NCI-H69 (cell line): Measurements from ENCODE around the gene ZNF316.

Experiments used
- DNase-seq: peaks from one replicate; lab custom pipeline; 2025; lab: John Stamatoyannopoulos, UW

ZNF316 gene

DNA sequence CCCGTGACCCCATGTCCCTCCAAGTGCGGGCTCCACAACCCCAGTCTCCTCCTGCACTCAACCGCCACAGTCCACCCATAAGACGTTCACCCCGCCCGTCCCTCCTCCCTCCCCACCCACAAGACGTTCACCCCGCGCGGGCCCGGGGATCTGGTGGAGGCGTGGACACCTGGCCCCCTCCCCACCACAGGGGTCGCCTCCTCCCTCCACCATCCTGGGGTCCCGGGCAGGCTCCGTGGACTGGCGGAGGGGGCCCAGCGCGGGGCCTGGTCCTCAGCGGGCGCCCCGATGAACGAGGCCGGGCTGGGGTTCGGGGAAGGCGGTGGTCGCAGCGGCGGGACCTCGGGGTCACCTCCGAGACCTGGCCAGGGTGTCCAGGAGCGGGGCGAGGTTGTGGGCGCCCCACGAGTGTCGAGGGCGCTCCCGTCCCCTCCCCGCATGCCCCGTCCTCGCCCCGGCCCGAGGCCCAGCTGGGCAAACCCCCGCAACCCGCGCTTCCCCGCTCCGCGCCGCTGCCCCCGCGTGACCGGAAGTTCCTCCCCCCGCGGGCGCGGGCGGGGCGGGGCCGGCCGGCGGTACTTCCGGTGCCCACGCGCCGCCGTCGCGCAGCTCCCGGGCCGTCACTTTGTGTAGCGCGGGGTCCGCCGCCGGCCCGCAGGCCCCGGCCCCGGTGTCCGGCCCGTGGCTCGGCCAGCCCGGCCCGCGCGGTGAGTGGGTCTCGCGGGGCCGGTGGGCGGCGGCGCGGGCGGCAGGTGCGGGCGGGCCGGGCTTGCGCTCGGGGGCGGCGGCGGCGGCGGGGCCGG lies at the start of gene ZNF316:
ZNF316 (plus strand) TSS at position 578 of the 803 bp plus-strand sequence. CDS start 5,092 bp downstream, outside the sequence.
- DNase-seq = peak; percentile 81

DNA sequence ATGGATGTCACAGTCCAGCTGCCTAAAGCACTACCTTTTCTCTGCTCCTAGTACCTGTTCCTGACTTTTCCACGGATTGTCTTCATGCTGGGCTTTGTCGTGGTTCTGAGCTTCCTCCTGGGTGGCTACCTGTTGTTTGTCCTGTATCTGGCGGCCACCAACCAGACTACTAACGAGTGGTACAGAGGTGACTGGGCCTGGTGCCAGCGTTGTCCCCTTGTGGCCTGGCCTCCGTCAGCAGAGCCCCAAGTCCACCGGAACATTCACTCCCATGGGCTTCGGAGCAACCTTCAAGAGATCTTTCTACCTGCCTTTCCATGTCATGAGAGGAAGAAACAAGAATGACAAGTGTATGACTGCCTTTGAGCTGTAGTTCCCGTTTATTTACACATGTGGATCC lies 48.6 kb upstream of the ZNF316 start:
- DNase-seq = no peak

DNA sequence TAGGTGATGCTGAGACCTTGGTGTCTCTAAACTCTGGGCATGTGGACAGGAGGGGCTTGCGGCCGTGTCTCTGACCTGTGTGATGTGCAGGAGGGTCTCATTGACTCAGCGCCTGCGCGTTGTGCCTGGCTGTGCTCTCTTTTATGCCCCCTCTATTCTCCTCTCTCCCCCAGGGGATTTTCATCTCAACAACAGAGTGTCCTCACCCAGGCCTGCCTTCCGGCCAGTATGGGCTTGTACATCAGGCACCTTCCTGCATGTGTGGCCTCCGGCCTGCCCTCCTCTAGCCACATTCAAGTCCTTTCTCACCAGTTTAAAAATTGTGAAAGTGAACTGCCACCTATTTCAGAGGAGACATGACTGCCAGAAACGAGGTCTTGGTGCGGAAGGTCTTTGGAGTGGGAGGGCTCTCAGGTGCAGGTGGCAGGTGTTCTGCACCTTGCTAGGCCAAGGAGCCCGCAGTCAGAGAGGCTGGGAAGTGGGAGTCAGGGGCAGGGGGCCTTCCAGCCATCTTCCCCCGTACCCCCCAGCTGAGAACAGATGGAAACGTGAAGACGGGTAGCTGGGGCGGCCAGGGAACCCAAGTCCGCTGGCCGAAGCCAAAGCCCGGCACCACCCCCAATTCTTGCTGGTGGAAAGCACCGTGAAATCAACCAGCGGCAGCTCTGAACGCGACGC lies 47.8 kb upstream of the ZNF316 start:
- DNase-seq = no peak

DNA sequence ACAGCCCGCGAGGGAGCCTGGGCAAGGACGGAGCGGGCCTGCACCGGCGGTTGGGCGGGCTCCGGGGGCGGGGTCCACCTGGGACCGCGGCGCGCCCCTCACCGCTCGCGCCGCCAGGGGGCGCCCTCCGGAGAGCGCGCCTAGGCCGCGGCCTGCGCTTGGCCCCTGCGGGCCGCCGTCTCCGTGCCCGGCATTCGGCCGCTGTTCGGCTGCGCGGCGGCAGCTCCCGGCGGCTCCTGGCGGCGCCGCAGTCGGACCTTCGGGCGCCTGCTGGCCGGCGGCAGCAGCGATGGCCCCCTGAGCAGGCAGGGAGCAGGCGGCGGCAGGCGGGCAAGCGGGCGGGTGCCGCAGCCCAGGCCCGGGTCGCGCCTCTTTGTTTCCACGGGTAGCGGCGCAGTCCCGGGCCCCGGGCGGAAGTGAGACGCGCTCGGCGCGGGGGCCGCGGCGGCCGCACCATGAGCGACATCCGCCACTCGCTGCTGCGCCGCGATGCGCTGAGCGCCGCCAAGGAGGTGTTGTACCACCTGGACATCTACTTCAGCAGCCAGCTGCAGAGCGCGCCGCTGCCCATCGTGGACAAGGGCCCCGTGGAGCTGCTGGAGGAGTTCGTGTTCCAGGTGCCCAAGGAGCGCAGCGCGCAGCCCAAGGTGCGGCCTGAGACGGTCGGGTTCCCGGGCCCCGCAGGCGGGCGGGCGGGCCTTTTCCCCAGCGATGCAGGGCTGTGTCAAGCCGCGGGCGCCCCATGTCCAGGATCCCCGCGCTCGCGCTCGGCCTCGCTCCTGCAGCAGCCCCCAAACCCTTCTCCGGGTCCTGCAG lies 47.1 kb upstream of the ZNF316 start, which contains the start of gene INTS15:
INTS15 (plus strand) TSS at position 193 of the 816 bp plus-strand sequence; CDS start at position 456, 263 bp downstream.
- peak; percentile 92 for DNase-seq

DNA sequence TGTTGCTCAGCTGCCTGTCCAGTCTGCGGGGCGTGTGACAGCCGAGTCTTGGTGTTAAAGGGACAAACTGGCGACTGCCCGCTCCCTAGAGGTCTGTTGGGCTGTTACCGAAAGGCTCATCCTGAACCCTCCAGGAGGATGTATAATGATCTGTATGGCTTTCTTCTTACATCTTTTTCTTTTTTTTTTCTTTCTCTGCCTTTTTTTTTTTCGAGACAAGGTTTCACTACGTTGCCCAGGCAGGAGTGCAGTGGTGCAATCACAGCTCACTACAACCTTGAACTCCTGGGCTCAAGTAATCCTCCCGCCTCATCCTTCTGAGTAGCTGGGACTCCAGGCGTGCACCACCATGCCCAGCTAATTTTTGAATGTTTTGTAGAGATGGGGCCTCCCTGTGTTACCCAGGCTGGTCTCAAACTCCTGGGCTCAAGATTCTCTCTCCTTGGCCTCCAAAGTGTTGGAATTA lies 46.4 kb upstream of the ZNF316 start:
- no peak for DNase-seq

DNA sequence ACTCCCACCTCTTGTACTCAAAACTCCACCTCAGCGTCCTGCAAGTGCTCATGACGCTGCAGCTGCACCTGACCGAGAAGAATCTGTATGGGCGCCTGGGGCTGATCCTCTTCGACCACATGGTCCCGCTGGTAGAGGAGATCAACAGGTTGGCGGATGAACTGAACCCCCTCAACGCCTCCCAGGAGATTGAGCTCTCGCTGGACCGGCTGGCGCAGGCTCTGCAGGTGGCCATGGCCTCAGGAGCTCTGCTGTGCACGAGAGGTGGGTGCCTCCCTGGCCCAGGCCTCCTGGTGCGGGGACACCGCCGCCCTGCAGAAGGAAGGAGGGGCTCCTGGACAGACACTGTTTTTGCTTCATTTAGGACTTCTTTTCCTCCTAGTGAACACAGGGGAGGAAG lies 37.0 kb upstream of the ZNF316 start:
- DNase-seq = no peak

DNA sequence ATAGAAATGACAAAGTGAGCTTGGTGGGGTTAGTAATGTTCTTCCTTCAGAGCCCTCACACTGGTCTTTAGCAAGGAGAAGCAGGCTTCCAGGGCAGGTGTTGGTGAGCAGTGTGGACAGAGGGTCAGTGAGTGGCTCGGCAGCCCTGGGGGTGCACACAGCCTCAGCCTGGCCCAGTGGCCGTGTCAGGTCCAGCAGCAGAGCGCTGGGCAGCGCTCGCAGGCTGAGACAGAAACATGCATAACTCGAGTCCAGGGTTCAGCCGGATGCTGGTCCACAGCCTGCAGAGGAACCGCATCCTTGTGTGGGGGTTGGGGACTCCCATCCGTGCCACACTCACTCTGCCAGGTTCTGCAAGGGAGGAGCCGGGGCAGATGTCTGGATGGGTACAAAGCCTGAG lies 32.7 kb upstream of the ZNF316 start:
- no peak for DNase-seq

DNA sequence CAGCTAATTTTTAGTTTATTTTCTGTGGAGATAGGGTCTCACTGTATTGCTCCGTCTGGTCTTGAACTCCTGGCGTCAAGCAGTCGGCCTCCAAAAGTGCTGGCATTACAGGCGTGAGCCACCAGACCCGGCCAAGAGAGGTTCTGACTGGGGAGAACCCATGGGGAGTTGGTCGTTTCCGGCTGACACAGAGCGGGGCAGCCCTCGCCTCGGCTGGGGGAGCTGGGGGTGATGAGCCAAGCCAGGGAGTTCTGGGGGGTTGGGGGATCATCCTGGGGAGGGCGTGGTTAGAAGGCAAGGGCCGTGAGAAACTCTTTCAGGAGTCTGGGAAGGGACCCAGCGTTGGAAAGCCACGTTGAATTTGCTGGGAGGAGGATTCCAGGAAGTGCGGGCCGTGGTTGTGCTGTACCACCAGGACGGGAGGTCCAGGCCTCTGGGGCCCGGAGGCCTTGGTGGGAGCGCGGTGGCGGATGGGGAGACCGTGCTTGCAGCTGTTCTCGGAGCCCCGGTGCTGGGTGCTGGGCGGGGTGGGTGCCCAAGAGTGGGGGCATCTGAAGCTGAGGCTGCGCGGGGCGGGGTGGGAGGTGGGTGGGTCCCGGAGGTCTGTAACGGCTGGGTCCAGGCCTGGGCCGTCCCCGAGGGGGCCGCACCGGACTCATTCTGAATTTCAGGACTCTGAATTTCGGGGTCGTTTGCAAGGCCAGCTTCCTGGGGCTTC lies 30.1 kb upstream of the ZNF316 start:
- DNase-seq = no peak

DNA sequence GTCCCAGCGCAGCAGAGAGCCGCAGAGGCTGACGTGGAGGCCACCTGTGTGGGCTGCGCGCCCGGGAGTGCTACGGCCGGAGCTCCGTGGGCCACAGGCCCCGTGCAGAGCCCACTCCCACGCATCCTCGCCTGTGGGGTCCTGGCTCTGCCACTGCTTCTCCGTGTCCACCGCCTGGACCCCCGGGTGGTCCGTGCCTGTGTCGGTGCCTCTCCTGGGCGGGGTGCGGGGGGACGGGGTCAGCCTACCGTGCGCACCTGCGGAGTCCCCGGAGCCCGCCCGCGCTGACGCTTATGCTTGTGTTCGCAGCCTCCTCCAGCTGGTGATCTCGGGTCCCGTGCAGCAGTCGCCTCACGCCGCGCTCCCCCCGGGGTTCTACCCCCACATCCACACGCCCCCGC lies 29.5 kb upstream of the ZNF316 start:
- no peak for DNase-seq

DNA sequence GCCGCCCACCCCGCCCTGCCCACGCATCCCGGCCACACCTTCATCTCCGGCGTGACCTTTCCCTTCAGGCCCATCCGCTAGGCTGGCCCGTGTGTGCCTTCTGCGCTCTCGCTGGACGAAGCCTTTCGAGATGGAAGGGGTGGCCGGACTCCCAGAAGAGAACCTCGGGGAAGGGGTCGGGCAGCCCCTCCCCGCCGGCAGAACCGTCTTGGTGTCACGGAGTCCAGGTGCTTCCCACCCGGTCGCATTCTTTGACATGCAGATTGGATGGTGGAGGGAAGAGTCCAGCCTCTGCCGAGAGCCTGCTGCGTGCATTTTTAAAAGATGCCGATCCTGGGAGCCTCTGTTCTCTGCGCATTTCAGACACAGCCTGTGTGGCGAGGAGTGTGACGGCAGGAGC lies 29.0 kb upstream of the ZNF316 start:
- DNase-seq = no peak

DNA sequence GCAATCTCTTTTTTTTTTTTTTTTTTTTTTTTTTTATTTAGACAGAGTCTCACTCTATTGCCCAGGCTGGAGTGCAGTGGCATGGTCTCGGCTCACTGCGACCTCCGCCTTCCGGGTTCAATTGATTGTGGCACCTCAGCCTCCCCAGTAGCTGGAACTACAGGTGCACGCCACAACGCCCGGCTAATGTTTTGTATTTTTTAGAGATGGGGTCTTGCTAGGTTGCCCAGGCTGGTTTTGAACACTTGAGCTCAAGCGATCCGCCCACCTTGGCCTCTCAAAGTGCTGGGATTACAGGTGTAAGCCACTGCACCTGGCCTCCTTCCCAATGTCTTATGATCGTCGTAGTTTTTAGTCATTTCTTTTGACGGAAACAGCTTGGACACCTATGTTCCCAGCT lies 28.3 kb upstream of the ZNF316 start:
- DNase-seq = no peak

DNA sequence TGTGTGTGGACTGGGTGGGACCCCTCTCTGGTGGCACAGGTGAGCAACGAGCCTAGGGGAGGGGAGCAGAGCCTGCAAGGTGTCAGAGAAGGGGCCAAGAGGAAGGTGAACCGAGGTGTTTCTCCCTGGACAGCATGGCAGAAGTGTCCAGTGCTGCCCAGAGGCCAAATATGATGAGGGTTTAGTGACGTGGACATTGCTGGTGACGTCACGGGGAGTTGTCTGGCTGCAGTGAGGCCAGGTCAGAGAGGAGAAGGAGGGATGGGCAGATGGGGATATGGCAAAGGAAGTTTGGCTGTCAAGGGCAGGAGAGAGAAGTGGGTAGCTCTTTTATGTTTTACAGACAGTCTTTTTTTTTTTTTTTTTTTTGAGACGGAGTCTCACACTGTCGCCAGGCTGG lies 24.3 kb upstream of the ZNF316 start:
- DNase-seq = no peak

DNA sequence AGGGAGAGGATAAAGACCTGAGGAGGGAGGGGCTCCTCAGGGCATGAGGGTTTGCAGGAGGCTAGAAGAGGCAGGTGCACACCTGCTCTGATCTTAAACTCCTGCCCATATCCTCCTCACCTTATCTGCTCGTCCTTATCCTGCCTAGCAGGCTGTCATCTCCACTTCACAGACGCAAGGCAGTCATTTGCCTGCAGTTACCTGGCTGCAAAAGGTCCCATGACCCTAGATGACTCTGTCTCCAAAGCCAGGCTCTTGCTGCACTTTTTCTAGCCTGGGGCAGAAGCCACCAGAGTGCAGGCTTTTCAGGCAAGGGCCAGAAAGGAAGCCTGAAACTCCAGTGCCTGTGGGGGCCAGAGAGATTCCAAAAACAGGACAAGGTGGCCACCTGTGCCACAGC lies 23.4 kb upstream of the ZNF316 start:
- DNase-seq = no peak

DNA sequence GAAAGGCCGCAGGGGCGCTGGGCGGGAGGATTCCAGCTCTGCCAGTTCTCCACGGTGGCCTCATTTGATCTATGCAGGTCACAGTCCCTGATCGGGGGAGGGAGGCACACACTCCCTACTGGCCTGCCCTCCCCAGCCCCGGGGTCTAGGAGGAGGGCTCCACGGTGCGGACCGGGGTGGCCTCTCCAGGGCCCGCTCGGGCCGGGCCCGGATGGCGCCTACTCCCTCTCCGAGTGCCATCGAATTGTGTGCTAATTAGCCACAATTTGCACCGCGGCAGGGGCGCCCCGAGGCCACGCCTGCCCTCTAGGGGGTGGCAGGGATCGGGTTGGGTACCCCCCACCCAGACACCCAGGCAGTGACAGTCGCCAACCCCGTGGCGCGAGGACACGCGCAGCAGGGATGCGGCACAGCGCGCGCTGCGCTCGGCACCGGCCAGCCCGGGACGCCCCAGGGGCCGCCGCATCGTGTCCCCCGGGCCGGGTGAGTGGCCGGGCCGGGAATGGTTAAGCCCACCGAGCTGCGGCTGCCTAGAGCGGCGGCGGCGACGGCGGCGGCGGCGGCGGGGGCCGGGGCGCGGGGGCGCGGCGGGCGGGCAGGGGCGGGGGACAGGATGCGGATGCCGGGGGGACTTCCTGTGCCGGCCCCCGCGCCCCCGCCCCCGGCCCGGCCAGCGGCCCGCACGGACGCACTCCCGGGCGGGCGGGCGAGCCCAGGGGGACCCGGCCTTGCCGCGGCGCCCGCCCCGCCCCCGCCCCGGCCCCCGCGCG lies 22.0 kb upstream of the ZNF316 start, which contains the start of gene ZNF853:
ZNF853 (plus strand) TSS at position 658 of the 770 bp plus-strand sequence. CDS start 565 bp downstream, outside the sequence.
- peak; percentile 76 for DNase-seq

DNA sequence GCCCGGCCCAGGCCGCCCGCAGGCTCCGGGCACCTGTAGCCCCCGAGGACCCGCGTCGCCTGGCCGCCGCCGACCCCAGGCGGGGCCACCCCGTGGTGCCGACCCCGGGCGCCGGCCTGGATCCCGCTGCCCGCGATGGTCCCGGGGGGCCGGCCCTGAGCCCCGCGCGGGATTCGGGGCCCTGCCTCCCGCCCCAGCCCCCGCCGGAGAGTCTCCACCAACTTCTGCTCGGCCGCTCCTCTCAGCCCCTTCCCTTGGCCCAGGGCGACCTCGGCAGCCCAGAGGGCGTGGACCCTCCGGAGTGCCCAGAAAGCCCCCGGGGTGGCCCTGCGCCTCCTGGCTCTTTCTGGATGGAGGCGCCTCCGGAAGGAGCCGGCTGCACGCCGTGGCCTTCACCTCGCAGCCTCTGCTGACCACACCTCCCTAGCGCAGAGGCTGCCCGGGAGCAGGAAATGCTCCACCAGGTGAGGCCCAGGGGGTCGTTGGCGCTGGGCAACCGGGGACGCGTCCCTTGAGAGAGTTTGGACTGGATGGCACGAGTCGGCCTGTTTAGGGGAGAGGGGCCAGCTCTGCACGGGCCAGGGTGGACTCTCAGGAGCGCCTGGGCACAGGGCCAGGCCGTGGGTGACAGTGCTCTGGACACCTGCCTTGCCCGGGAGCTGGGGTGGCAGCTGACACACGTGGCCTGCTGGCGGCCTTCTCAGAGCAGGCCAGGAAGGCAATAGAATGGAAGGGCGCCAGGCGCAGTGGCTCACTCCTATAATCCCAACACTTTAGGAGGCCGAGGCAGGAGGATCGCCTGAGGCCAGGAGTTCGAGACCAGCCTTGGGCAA lies 21.2 kb upstream of the ZNF316 start:
- DNase-seq = peak; percentile 79

DNA sequence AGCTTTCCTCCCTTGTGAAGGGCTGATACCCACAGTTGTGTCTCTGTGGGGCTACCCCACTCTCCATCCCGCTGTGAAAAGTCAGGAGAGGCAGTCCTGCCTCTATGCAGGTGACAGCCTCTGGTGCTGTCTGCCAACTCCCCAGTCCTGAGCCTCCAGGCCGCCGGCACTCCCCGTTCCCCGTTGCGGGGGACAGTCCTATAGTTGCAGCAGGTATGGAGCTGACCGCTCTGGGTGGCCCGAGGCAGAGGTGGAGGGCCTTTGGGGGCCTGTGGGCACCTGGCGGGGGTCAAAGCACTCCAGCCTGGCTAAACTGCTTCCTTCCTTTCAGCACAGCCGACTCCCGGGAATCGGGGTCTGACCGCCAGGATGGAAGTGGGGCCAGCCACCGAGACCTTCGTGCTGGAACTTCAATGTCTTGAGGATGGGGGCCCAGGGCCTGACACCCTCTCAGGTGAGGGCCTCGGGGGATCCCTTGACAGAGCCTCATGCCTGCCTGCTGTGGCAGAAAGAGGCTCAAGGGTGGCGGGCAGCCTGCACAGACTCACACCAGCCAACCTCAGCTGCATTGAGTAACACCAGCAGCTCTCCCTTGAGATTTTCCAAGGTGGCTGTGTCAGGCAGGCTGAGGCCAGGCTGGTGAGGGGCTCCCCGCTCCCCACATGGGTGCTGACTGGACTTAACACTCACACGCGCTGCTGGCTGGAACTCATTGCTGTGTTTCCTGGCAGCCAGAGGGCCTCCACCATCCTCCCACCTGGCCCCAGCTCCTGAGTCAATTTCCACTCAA lies 20.1 kb upstream of the ZNF316 start:
- no peak for DNase-seq

DNA sequence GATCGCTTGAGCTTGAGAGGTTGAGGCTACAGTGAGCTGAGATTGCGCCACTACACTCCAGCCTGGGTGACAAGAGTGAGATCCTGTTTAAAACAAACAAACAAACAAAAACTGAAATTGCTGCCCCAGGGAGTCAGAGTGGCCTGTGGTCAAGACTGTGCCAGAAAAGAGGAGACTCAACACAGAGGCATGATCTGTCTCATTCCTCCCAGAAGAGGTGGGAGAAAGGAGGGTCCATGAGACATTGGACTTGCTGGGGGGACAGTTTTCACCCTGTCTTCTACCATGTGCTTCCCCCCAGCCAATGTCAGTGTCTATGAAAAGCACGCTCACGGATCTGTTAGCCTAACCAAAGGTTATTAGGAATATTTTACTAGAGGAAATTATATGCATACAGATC lies 18.5 kb upstream of the ZNF316 start:
- no peak for DNase-seq

DNA sequence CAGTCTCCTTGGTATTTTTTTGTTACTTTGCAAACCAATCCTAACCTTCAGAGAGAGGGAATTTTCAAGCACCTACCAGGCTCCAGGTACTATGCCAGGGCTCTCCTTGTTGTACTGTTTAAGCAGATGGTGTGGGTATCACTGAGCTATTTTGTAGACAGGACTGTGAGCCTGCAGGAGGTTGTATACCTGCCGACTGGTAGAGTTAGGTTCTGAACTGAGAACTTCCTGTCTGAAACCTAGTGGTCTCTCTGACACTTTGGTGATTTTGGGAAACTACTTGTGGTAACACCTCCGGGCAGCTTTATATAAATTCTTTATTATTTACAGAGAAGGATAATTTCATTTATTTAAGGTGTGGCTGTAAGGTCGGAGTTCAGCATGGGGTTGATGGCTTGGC lies 17.2 kb upstream of the ZNF316 start:
- no peak for DNase-seq
